SK-N-SH (cell line): ENCODE results near the gene TMEM140. TPM values are rescaled to one million over a fixed set of nuclear protein-coding genes. Genes with fewer than 3 reads are reported as not detected.

ENCODE experiments used
- CTCF ChIA-PET: fragments of 300-600, 350-600 bp; formaldehyde crosslinking; extraction: SDS; loops from one replicate; lab custom pipeline; 2021; lab: Yijun Ruan, JAX
- POLR2A ChIA-PET: fragments of 350-600 bp; sonication (Branson Sonifier 250); formaldehyde crosslinking; extraction: SDS; loops from one replicate; lab custom pipeline; 2020; ENCODE audit warnings: antibody characterized with exemption, inconsistent platforms; lab: Yijun Ruan, JAX
- DNase-seq: peaks from one replicate; pipeline ENCODE4 v3.0.0; 2012
- H2AFZ ChIP-seq: fragments of 200-600 bp; sonication (generic); 2 replicates; pipeline ENCODE4 v1.8.1; 2016; ENCODE audit warnings: antibody characterized with exemption, mild to moderate bottlenecking, low read depth
- H3F3A ChIP-seq: fragments of 200-600 bp; sonication (generic); replicated peaks from 2 replicates; pipeline ENCODE3; 2016; ENCODE audit warnings: antibody characterized with exemption, mild to moderate bottlenecking; ENCODE audit not compliant: insufficient read depth
- H3K27ac ChIP-seq, 2 experiments: fragments of 200-500 bp in 1 of 2; fragments of 200-600 bp in 1 of 2; sonication (Bioruptor generic) in 1 of 2; sonication (generic), shearing (Covaris generic) in 1 of 2; 2 replicates each; pipeline versions ENCODE4 v1.5.1 to v1.6.1; 2014 to 2016; ENCODE audit warnings: low read depth in 2 of 2, inconsistent platforms in 1 of 2, low read length in 1 of 2, mild to moderate bottlenecking in 1 of 2, mixed read lengths in 1 of 2
- H3K27me3 ChIP-seq: fragments of 200-600 bp; sonication (generic), shearing (Covaris generic); 2 replicates; pipeline ENCODE4 v1.6.1; 2016; ENCODE audit warnings: mixed run types; ENCODE audit not compliant: insufficient read depth
- H3K36me3 ChIP-seq, 2 experiments: fragments of 200-500 bp in 1 of 2; fragments of 200-600 bp in 1 of 2; sonication (Bioruptor generic) in 1 of 2; sonication (generic) in 1 of 2; replicated peaks in 1 of 2; 2 replicates each; pipeline versions ENCODE3 to v1.5.1; 2014 to 2016; ENCODE audit warnings: low read length in 1 of 2, mild to moderate bottlenecking in 1 of 2; ENCODE audit not compliant: insufficient read depth in 2 of 2, control insufficient read depth in 1 of 2
- H3K4me1 ChIP-seq, 2 experiments: fragments of 200-500 bp in 1 of 2; fragments of 200-600 bp in 1 of 2; sonication (Bioruptor generic) in 1 of 2; sonication (generic), shearing (Covaris generic) in 1 of 2; 2 replicates each; pipeline versions ENCODE4 v1.5.1 to v1.6.1; 2014 to 2016; ENCODE audit warnings: low read depth in 1 of 2, low read length in 1 of 2, mixed run types in 1 of 2; ENCODE audit not compliant: insufficient read depth in 2 of 2, control insufficient read depth in 1 of 2
- H3K4me2 ChIP-seq: fragments of 200-600 bp; sonication (generic), shearing (Covaris generic); 2 replicates; pipeline ENCODE4 v1.6.1; 2017; ENCODE audit warnings: mixed run types
- H3K4me3 ChIP-seq, 2 experiments: fragments of 200-500 bp in 1 of 2; fragments of 200-600 bp in 1 of 2; sonication (Bioruptor generic) in 1 of 2; sonication (generic), shearing (Covaris generic) in 1 of 2; 2 replicates each; pipeline versions ENCODE4 v1.5.1 to v1.8.1; 2014 to 2016; ENCODE audit warnings: low read depth in 2 of 2, inconsistent platforms in 1 of 2, low read length in 1 of 2, mild to moderate bottlenecking in 1 of 2, mixed read lengths in 1 of 2, moderate library complexity in 1 of 2
- H3K79me2 ChIP-seq: fragments of 200-600 bp; sonication (generic); 2 replicates; pipeline ENCODE4 v1.8.1; 2017; ENCODE audit warnings: mild to moderate bottlenecking; ENCODE audit not compliant: insufficient read depth
- H3K9ac ChIP-seq: fragments of 200-600 bp; sonication (generic); 2 replicates; pipeline ENCODE4 v1.6.1; 2017; ENCODE audit warnings: mixed run types
- H3K9me2 ChIP-seq: fragments of 200-600 bp; sonication (generic); 2 replicates; pipeline ENCODE4 v1.6.1; 2017; ENCODE audit warnings: mixed run types
- H3K9me3 ChIP-seq: fragments of 200-600 bp; sonication (generic); 2 replicates; pipeline ENCODE4 v1.6.1; 2017; ENCODE audit warnings: mixed run types, mild to moderate bottlenecking, moderate library complexity
- H4K20me1 ChIP-seq: fragments of 200-600 bp; sonication (generic); 2 replicates; pipeline ENCODE4 v1.6.1; 2017; ENCODE audit warnings: mild to moderate bottlenecking, mixed run types; ENCODE audit not compliant: insufficient read depth
- CHD2 ChIP-seq: fragments of 150-350 bp; IDR thresholded peaks from 2 replicates; pipeline ENCODE4 v1.6.1; 2018; ENCODE audit warnings: low read length; ENCODE audit not compliant: partially characterized antibody
- EP300 ChIP-seq, 2 experiments: IDR thresholded peaks; 2 replicates each; pipeline versions ENCODE4 v1.4.0 to v1.6.1; 2012; ENCODE audit warnings: borderline replicate concordance in 1 of 2, low read depth in 1 of 2, low read length in 1 of 2
- FOXJ3 ChIP-seq: sonication (generic); formaldehyde crosslinking; IDR thresholded peaks from 2 replicates; pipeline ENCODE4 v1.5.1; 2020; ENCODE audit warnings: mild to moderate bottlenecking, missing genetic modification reagents
- GABPA ChIP-seq: IDR thresholded peaks from 2 replicates; pipeline ENCODE4 v1.4.0; 2012; ENCODE audit warnings: low read depth, mild to moderate bottlenecking
- MEF2A ChIP-seq: IDR thresholded peaks from 2 replicates; pipeline ENCODE4 v1.4.0; 2012; ENCODE audit warnings: low read depth, borderline replicate concordance
- NFIC ChIP-seq: IDR thresholded peaks from 2 replicates; pipeline ENCODE4 v1.4.0; 2012; ENCODE audit warnings: borderline replicate concordance
- RCOR1 ChIP-seq: fragments of 150-350 bp; IDR thresholded peaks from 2 replicates; pipeline ENCODE4 v1.6.1; 2017; ENCODE audit warnings: antibody characterized with exemption, low read length
- SMC3 ChIP-seq: IDR thresholded peaks from 2 replicates; pipeline ENCODE4 v1.6.1; 2012; ENCODE audit warnings: low read depth, low read length, improper control_type of control experiment
- TEAD4 ChIP-seq: IDR thresholded peaks from 2 replicates; pipeline ENCODE4 v1.4.0; 2012; ENCODE audit warnings: mild to moderate bottlenecking, borderline replicate concordance; ENCODE audit not compliant: insufficient read depth
- YY1 ChIP-seq: IDR thresholded peaks from 2 replicates; pipeline ENCODE4 v1.4.0; 2012; ENCODE audit warnings: low read depth, mild to moderate bottlenecking
- WGBS: methylation state at CpG from one replicate; pipeline ENCODE4 v1.1.6; 2017; ENCODE audit warnings: low lambda C conversion rate; 5-methylcytosine and 5-hydroxymethylcytosine counted together
- polyA plus RNA-seq, 3 experiments: library from polyadenylated mRNA; depleted of rRNA; stranded (reverse); fragments of >200 nt; gene quantifications; 2 replicates each; pipeline ENCODE4 v1.2.3, GENCODE V29; 2012
- TF ChIP-seq, protein P1 (sequence below): fragments of 150-350 bp; IDR thresholded peaks from 2 replicates; pipeline ENCODE4 v1.6.1; 2016; ENCODE audit warnings: mild to moderate bottlenecking, low read depth, low read length
- TF ChIP-seq, protein P2 (sequence below): IDR thresholded peaks from 2 replicates; pipeline ENCODE4 v1.4.0; 2012; ENCODE audit warnings: low read depth, borderline replicate concordance
- TF ChIP-seq, protein P3 (sequence below): IDR thresholded peaks from 2 replicates; pipeline ENCODE4; 2012

Gene TMEM140
- polyA plus RNA-seq, 1 of the 3 experiments (the other 2 are of a cell fraction) = 0.12 TPM

DNA sequence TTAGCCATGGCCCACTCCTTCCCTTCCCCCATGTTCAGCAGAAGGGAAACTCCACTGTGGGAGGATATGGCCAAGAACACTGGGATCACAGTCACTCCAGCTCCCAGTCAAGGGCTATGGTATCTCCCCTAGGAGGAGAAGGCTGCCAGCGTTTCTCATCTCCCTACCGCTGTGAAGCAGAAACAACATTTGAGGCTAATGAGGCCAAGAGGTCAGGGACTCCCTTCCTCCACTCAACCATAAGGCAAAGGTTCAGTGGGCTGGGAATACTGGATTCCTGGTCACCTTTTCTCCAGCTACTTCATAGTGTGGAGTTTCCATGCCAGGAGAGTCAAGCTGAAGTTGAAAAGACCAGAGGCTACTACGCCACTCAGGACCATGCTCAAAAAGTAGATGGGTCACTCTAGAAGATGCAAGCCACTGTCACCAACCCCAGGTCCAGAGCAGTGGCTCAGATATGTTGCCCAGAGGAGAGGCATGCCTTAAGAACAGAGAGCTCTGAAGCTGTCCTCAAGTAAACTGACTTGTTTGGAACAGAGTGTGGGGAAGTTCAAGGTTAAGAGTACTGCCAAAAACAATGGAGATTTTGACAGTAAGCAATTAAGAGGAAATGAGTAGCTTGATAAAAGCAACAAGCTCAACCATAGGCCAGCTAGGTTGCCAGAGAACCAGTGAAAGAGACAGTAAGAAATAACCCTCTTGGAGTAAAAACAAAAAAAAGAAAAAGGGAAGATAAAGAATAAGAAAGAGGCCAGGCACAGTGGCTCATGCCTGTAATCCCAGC, 3.8 kb upstream of the TMEM140 start:
- WGBS = 49% methylated on average over 3 of the region's 3 CpGs
- Histone ChIP-seq H4K20me1 (no peaks in the 10 kb centered on the region), H3K27ac (no peak overlapping the region), H3K36me3 (no peaks in the 10 kb centered on the region), H3K4me3 (no peak overlapping the region), H3K27me3 (no peaks in the 10 kb centered on the region), H3K79me2 (no peaks in the 10 kb centered on the region), H2AFZ (no peak overlapping the region), H3K4me1 (peaks cover 0 to 2% of the 10 kb centered on the region in 2 experiments; a peak in 1 of 4 replicates), H3F3A (no peaks in the 10 kb centered on the region), H3K9me2 (no peaks in the 10 kb centered on the region; the same call in 1 of the 2 replicates), H3K4me2 (no peak overlapping the region), H3K9me3 (no peaks in the 10 kb centered on the region), H3K9ac (no peak overlapping the region)
- ChIA-PET CTCF (interaction anchor here (1.2 kb wide), 1 partner anchor 10 kb away, joined by 3 read pairs; no protein-coding TSS in a partner anchor), POLR2A (no interaction called here)
- TF ChIP-seq CHD2 (no peak), NFIC (no peak)
- DNase-seq = no peak

GRCh38 chr7:135147341-135147898, 452 bp upstream of the TMEM140 start:
- no peak overlapping the region for H3K9ac ChIP-seq
- no peaks in the 10 kb centered on the region for H3F3A ChIP-seq
- POLR2A ChIA-PET = no interaction called here
- no peaks in the 10 kb centered on the region for H3K27me3 ChIP-seq
- no peaks in the 10 kb centered on the region for H3K9me3 ChIP-seq
- peak overlapping the region; percentile 30 for H3K4me2 ChIP-seq
- CTCF ChIA-PET = interaction anchor here (2.0 to 2.2 kb wide), 2 partner anchors 13 kb away, joined by 5 read pairs; no protein-coding TSS in a partner anchor
- H3K79me2 ChIP-seq = no peaks in the 10 kb centered on the region
- TF ChIP-seq, protein P1, sequence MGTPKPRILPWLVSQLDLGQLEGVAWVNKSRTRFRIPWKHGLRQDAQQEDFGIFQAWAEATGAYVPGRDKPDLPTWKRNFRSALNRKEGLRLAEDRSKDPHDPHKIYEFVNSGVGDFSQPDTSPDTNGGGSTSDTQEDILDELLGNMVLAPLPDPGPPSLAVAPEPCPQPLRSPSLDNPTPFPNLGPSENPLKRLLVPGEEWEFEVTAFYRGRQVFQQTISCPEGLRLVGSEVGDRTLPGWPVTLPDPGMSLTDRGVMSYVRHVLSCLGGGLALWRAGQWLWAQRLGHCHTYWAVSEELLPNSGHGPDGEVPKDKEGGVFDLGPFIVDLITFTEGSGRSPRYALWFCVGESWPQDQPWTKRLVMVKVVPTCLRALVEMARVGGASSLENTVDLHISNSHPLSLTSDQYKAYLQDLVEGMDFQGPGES = no peak
- TF ChIP-seq TEAD4 (no peak), RCOR1 (no peak), FOXJ3 (no peak), GABPA (no peak), EP300 (IDR thresholded peaks at IDR 0.05; ENCODE audit: borderline replicate concordance in 1 of 2, low read depth in 1 of 2, low read length in 1 of 2) (no peak), SMC3 (no peak), MEF2A (no peak), YY1 (no peak)
- TF ChIP-seq, protein P2, sequence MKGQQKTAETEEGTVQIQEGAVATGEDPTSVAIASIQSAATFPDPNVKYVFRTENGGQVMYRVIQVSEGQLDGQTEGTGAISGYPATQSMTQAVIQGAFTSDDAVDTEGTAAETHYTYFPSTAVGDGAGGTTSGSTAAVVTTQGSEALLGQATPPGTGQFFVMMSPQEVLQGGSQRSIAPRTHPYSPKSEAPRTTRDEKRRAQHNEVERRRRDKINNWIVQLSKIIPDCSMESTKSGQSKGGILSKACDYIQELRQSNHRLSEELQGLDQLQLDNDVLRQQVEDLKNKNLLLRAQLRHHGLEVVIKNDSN = no peak
- TF ChIP-seq, protein P3, sequence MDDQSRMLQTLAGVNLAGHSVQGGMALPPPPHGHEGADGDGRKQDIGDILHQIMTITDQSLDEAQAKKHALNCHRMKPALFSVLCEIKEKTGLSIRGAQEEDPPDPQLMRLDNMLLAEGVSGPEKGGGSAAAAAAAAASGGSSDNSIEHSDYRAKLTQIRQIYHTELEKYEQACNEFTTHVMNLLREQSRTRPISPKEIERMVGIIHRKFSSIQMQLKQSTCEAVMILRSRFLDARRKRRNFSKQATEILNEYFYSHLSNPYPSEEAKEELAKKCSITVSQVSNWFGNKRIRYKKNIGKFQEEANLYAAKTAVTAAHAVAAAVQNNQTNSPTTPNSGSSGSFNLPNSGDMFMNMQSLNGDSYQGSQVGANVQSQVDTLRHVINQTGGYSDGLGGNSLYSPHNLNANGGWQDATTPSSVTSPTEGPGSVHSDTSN = no peak
- H3K4me3 ChIP-seq = peak overlapping the region in 1 of 2 experiments; percentile 30; a peak in 3 of 4 replicates
- WGBS = 51% methylated on average over 6 of the region's 6 CpGs
- H3K27ac ChIP-seq = no peak overlapping the region
- peaks cover 0 to 2% of the 10 kb centered on the region in 2 experiments; a peak in 1 of 4 replicates for H3K4me1 ChIP-seq
- no peaks in the 10 kb centered on the region for H3K36me3 ChIP-seq
- H3K9me2 ChIP-seq = no peaks in the 10 kb centered on the region
- peak overlapping the region; percentile 65 for H2AFZ ChIP-seq
- no peak for DNase-seq
- H4K20me1 ChIP-seq = no peaks in the 10 kb centered on the region
